Epithelial cell of proximal tubule (primary cell): ENCODE measurements around the gene CTIF. TPM values are rescaled to one million over a fixed set of nuclear protein-coding genes. Genes with fewer than 3 reads are reported as not detected.

Experiments
- DNase-seq: peaks from one replicate; pipeline ENCODE4 v3.0.0-alpha.2; 2011; ENCODE audit warnings: low read depth
- H3K4me3 ChIP-seq: 2 replicates; pipeline ENCODE4 v1.5.1; 2011; ENCODE audit warnings: low read depth, mild to moderate bottlenecking, low read length
- CTCF ChIP-seq: conservative IDR thresholded peaks from 2 replicates; pipeline ENCODE4 v1.5.1; 2012; ENCODE audit warnings: low read depth, mild to moderate bottlenecking, low read length
- total RNA-seq: library from RNA; depleted of rRNA; stranded (reverse); fragments of >200 nt; gene quantifications from 2 replicates; pipeline ENCODE4 v1.2.3, GENCODE V29; 2015

CTIF gene
- total RNA-seq, 1 donor from 2014 or later, result 12.9 TPM

GRCh38 chr18:48905513-48905912 is 366.7 kb downstream of the CTIF start:
- no peak for DNase-seq
- no peak overlapping the region for H3K4me3 ChIP-seq
- no peak for TF ChIP-seq CTCF

GRCh38 chr18:48908916-48909315 is 370.1 kb downstream of the CTIF start:
- no peak overlapping the region for H3K4me3 ChIP-seq
- no peak for DNase-seq
- no peak for TF ChIP-seq CTCF

GRCh38 chr18:48909721-48910120 is 370.9 kb downstream of the CTIF start:
- no peak for TF ChIP-seq CTCF
- H3K4me3 ChIP-seq, result no peak overlapping the region
- no peak for DNase-seq

GRCh38 chr18:48910972-48911545 is 372.2 kb downstream of the CTIF start:
- TF ChIP-seq CTCF, result no peak
- DNase-seq, result no peak
- no peak overlapping the region for H3K4me3 ChIP-seq

Other genes with a start within 250 kb of the CTIF start
- under 0.01 and 0.17 TPM in 2 replicates for gene ZBTB7C, start 129.6 kb upstream of the CTIF start, total RNA-seq